Brain microvascular endothelial cell (primary cell): Measurements from ENCODE around the gene FKBP8.
"Not testable (repeated sequence)": the region's sequence is repeated elsewhere in the genome, so short reads cannot be mapped to it uniquely, and the experiment has no call there.

ENCODE experiments used
- DNase-seq: peaks from one replicate; pipeline ENCODE4 v3.0.0-alpha.2; 2020
- H3K27ac ChIP-seq: fragments of 250-450 bp; sonication (Bioruptor Pico); 2 replicates; pipeline ENCODE4 v1.5.1; 2020; ENCODE audit warnings: mild to moderate bottlenecking, moderate library complexity
- H3K27me3 ChIP-seq: fragments of 250-450 bp; sonication (Bioruptor Pico); replicated peaks from 2 replicates; pipeline ENCODE4 v1.5.1; 2020; ENCODE audit warnings: mild to moderate bottlenecking
- H3K36me3 ChIP-seq: fragments of 250-450 bp; sonication (Bioruptor Pico); replicated peaks from 2 replicates; pipeline ENCODE4 v1.5.1; 2020; ENCODE audit warnings: mild to moderate bottlenecking
- H3K4me3 ChIP-seq: 2 replicates; pipeline ENCODE4 v1.5.1; 2011; ENCODE audit warnings: low read depth, mild to moderate bottlenecking, control low read depth, low read length, moderate library complexity
- in situ Hi-C: cut with HindIII; loops from 2 replicates; pipeline ENCODE4 v1.10.0; 2017; ENCODE audit warnings: low sequenced_read_pairs, low pct_ligation_motif_present
- TF ChIP-seq, protein P1 (sequence below): IDR thresholded peaks from 2 replicates; pipeline ENCODE4 v1.5.1; 2011; ENCODE audit warnings: low read depth, mild to moderate bottlenecking, moderate library complexity, low read length, control low read depth, inconsistent platforms; ENCODE audit errors: missing control alignments

Gene FKBP8

DNA sequence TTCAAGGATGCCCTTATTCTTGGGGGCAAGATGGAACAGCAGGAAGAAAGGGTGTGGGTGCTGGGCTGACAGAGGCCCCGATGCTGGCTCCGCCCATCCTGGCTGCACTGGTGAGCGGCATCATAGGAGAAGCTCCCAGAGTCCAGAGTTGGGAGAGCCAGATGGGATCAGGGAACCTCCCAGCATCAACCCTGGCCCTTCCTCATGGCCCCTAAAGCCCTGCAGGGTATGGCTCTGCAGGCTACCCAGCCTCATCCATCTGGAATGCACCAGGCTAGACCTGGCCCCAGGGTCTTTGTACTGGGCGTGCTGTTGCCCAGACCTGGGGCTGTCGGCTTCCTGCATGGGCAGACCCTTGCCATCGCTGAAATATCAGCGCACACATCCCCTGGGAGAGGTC lies 13.6 kb downstream of the FKBP8 start:
- Histone ChIP-seq H3K27me3 (no peaks in the 10 kb centered on the region), H3K36me3 (peaks cover 8% of the 10 kb centered on the region), H3K27ac (no peak overlapping the region), H3K4me3 (no peak overlapping the region)
- DNase-seq, result no peak
- TF ChIP-seq, protein P1, sequence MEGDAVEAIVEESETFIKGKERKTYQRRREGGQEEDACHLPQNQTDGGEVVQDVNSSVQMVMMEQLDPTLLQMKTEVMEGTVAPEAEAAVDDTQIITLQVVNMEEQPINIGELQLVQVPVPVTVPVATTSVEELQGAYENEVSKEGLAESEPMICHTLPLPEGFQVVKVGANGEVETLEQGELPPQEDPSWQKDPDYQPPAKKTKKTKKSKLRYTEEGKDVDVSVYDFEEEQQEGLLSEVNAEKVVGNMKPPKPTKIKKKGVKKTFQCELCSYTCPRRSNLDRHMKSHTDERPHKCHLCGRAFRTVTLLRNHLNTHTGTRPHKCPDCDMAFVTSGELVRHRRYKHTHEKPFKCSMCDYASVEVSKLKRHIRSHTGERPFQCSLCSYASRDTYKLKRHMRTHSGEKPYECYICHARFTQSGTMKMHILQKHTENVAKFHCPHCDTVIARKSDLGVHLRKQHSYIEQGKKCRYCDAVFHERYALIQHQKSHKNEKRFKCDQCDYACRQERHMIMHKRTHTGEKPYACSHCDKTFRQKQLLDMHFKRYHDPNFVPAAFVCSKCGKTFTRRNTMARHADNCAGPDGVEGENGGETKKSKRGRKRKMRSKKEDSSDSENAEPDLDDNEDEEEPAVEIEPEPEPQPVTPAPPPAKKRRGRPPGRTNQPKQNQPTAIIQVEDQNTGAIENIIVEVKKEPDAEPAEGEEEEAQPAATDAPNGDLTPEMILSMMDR, result no peak
- in situ Hi-C loops, result no loop called here

DNA sequence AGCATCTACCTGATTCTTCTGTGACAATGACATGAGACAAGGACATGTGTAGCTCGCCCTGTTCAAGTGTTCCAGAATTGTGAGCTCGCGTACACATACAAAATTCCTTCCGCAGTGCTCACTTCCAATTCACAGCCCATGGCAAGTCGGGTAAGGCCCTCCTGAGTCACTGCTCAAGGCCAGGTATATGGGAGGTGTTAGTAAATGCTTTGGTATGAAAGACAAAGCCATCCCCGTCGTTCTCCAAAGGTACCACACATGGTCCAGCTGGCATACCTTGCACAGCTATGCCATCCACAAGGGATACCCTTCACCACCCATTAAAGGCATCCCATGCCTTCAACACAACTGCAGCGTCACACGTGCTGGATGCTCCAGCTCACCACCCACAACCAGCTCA lies 17.1 kb downstream of the FKBP8 start:
- no peak for DNase-seq
- in situ Hi-C loops, result no loop called here
- H3K27ac ChIP-seq, result no peak overlapping the region
- TF ChIP-seq, protein P1, result no peak
- H3K36me3 ChIP-seq, result peaks cover 1% of the 10 kb centered on the region
- H3K4me3 ChIP-seq, result no peak overlapping the region
- H3K27me3 ChIP-seq, result no peaks in the 10 kb centered on the region

DNA sequence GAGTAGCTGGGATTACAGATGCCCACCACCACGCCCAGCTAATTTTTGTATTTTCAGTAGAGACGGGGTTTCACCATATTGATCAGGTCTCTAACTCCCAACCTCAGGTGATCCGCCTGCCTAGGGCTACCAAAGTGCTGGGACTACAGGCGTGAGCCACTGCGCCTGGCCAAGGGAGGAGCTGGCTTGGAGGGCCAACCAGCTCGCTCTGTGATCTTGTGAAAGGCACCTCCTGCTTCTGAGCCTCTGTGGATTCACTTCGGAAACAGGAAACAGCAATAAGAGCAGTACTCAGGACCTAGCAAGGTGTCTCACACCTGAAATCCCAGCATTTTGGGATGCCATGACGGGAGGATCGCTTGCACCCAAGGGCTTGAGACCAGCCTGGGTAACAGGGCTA lies 19.5 kb downstream of the FKBP8 start:
- no peak for DNase-seq
- Histone ChIP-seq H3K4me3 (no peak overlapping the region), H3K36me3 (no peaks in the 10 kb centered on the region), H3K27me3 (no peaks in the 10 kb centered on the region), H3K27ac (no peak overlapping the region)
- TF ChIP-seq, protein P1, result no peak
- in situ Hi-C loops, result no loop called here

DNA sequence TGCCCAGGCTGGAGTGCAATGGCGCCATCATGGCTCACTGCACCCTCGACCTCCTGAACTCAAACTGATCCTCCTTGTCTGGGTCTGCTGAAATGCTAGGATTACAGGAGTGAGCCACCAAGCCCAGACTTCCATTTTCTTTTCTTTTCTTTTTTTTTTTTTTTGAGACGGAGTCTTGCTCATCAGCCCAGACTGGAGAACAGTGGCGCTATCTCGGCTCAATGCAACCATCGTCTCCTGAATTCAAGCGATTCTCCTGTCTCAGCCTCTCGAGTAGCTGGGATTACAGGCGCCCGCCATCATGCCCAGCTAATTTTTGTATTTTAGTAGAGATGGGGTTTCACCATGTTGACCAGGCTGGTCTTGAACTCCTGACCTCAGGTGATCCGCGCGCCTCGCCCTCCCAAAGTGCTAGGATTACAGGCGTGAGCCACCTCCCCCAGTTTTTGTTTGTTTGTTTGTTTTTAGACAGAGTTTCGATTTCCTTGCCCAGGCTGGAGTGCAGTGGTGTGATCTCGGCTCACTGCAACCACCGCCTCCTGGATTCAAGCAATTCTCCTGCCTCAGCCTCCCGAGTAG lies 20.4 kb downstream of the FKBP8 start:
- in situ Hi-C loops, DNase-seq, H3K36me3 ChIP-seq, H3K27me3 ChIP-seq: not testable (repeated sequence)
- peak overlapping the region; percentile 76 for H3K27ac ChIP-seq
- peak overlapping the region; percentile 9 for H3K4me3 ChIP-seq

DNA sequence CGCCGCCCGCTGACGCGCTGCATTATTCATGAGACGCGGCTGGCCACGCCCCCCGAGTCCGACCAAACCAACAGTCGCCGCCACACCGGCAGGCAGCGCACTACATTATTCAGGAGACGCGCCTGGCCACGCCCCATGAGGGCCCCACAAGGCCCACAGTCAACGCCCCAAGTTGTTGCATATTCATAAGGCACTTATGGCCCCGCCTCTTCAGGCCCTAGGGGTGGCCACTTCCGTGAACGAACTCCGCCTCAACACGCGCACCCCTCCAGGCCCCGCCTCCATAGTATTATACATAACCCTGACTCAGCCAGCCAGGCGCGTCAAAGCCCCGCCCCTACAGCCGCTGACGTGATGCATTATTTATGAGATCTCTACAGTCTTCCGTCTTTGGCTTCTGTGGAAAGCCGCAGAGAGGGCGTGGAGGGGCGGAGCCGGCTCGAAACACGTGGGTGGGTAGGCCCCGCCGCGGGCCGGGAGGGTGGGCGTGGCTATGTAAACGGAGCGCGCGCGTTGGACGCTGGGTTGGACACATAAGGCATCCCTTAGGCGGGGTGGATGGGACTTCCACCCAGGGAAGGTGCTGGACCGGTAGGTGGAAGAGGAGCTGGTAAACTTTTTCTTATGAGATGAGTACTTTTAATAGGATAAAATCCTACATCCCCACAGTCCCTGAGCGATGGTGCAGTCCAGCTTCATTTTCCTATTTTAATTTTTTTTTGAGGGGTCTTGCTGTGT lies 21.1 kb downstream of the FKBP8 start:
- Histone ChIP-seq H3K27ac (peak overlapping the region; percentile 76), H3K27me3 (no peaks in the 10 kb centered on the region), H3K36me3 (no peaks in the 10 kb centered on the region), H3K4me3 (peak overlapping the region; percentile 93)
- in situ Hi-C loops, result no loop called here
- DNase-seq, result peak; percentile 100
- TF ChIP-seq, protein P1, result peak; percentile 22

DNA sequence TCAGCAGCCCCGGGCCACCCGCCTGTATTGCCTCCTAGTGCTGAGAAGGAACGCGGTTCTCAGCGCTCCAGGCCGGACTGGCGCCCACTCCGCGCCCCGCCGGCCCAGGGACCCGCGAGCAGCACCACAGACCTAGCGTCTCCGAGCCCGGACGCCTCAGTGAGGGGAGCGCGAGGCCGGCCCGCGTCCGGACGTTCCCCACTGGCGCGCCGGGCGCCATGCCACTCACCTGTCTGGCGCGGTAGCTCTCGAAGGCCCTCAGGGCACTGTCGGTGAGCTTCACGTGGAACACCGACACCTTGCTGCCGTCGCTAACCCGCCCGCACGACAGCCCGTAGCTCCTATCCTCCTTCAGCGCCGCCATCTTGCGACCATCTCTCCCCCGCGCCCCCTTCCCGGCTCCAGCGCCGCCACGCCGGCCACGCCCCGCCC lies 21.7 kb downstream of the FKBP8 start, which contains the start of gene ELL:
ELL (minus strand) TSS at position 379 of the 432 bp plus-strand sequence; CDS start at position 364, 15 bp downstream.
- in situ Hi-C loops, result no loop called here
- Histone ChIP-seq H3K36me3 (no peaks in the 10 kb centered on the region), H3K4me3 (peak within 1 kb of the TSS; percentile 93), H3K27ac (peak within 1 kb of the TSS; percentile 78), H3K27me3 (no peaks in the 10 kb centered on the region)
- DNase-seq, result no peak
- TF ChIP-seq, protein P1, result no peak
